HL-60 (cell line): ENCODE measurements around the gene GABRB3.

Source experiments
- CTCF ChIP-seq: IDR thresholded peaks from one replicate; pipeline ENCODE4 v1.5.1; 2011; ENCODE audit warnings: low read length, control low read depth, inconsistent platforms; ENCODE audit not compliant: insufficient read depth
- REST ChIP-seq: IDR thresholded peaks from 2 replicates; pipeline ENCODE4 v1.6.1; 2012; ENCODE audit warnings: low read depth; ENCODE audit not compliant: insufficient replicate concordance

- no peak for TF ChIP-seq CTCF
- TF ChIP-seq REST = no peak
These were observed 28.0 kb downstream of the GABRB3 start for GRCh38 chr15:26744894-26745293.
